CD1c-positive myeloid dendritic cell (primary cell): ENCODE data around the gene SLC5A12.
"Not testable (repeated sequence)": the region's sequence is repeated elsewhere in the genome, so short reads cannot be mapped to it uniquely, and the experiment has no call there.

ENCODE experiments used
- DNase-seq: peaks from one replicate; pipeline ENCODE4 v3.0.0-alpha.2; 2016; ENCODE audit errors: extremely low spot score

Gene SLC5A12

GRCh38 chr11:26655287-26655686, 66.6 kb downstream of the SLC5A12 start:
- DNase-seq = no peak

GRCh38 chr11:26651916-26652315, 69.9 kb downstream of the SLC5A12 start:
- DNase-seq = no peak

DNA sequence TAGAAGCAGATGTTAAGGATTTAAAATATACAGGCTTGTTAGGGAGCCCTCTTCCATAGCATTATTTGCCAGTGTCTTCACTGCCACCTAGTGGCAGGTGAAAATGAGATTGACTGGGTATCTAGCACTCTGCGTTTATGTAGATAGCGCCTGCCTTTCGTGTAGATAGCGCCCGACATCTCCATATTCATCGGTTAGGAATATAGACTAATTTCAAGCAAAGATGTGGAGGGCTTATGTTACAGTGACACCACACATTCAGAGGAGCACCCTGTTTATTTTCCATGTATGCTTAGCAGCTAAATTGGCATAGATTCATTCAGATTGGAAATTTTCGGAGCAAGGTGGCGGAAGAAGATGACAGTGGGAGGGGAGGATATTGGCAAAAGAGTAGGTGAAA, 72.0 kb downstream of the SLC5A12 start:
- peak; percentile 32 for DNase-seq

DNA sequence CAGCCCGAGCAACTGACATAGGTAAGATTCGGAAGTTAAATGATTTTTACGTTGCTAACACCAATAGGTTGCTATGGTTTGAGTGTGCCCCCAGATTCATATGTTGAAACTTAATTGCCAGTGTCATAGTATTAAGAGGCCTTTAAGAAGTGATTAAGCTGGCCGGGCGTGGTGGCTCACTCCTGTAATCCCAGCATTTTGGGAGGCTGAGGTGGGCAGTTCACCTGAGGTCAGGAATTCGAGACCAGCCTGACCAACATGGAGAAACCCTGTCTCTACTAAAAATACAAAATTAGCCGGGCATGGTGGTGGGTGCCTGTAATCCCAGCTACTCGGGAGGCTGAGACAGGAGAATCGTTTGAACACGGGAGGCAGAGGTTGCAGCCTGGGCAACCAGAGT, 78.5 kb downstream of the SLC5A12 start:
- DNase-seq = not testable (repeated sequence)

GRCh38 chr11:26632691-26633159, 89.1 kb downstream of the SLC5A12 start:
- DNase-seq = no peak

- no peak for DNase-seq
Observed at GRCh38 chr11:26626346-26626745, 95.5 kb downstream of the SLC5A12 start.

DNA sequence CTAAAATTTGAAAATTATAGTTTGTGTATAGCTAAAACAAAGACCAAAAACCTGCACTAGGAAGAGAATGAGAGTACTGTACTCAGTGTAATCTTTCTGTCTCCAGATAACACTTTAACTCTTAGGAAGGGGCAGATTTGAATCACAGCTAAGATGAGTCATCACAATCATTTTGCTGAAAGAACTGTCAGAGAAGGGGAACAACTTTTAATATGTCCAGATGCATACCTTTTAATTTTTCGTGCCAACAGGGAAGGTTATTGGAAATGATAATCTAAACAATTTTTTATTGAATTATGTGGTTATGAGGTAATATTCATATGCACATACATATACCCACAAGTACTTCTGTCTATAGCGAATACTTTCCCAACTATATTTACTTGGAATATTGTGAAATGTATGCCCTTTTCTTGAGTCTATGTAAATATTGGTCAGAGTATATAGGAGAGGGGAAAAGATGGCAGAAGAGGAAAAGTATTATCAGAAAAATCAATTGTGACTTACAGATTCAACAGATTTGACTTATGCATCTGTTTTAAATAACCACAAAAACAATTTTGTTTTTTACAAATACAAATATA, 98.7 kb downstream of the SLC5A12 start:
- no peak for DNase-seq

DNA sequence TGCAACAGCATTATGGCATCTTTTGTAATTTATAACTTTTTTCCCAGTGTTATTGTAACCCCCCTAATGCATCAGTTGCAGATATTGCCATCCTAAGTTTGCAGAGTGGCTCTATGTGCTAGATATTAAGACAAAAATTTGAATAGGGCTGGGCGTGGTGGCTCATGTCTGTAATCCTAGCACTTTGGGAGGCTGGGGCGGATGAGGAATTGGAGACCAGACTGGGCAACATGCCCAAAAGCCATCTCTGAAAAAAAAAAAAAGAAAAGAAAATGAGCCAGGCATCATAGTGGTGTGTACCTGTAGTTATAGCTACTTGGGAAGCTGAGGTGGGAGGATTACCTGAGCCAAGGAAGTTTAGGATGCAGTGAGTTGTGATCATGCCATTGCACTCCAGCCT, 99.7 kb downstream of the SLC5A12 start:
- no peak for DNase-seq

DNA sequence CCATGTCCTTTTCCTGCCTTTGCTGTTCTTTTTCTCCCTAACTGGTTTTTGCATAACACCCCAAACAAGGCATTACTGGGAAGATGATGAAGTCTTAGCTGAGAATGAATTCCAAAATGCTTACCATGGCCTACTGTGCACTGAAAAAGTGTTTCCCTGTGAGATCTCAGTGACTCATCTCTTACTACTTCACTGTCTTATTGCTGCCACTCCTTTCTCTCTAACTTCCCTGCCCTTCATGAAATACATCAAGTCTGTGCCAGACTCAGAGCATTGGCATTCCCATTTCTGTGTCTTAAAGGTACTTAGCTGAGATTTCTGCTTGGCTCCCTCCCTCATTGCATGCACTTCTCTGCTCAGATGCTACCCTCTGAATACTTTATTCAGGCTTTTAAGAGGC, 100.7 kb downstream of the SLC5A12 start:
- DNase-seq = no peak

GRCh38 chr11:26620282-26621045, 101.4 kb downstream of the SLC5A12 start:
- no peak for DNase-seq

- no peak for DNase-seq
Observed at GRCh38 chr11:26618441-26618840, 103.4 kb downstream of the SLC5A12 start.
